ENCODE measurements around the gene MAP3K20.
"Not testable (repeated sequence)": the region's sequence is repeated elsewhere in the genome, so short reads cannot be mapped to it uniquely, and the experiment has no call there.

Gene MAP3K20

GRCh38 chr2:173030561-173031490 is 44.8 kb upstream of the MAP3K20 start:
- no peaks in the 10 kb centered on the region for H3K36me3 ChIP-seq
- DNase-seq: no peak
- H3K27ac ChIP-seq: no peak overlapping the region
- no peaks in the 10 kb centered on the region for H3K9me3 ChIP-seq (ENCODE audit: severe bottlenecking)
- no peaks in the 10 kb centered on the region for H3K27me3 ChIP-seq (ENCODE audit: insufficient read depth, low read depth, severe bottlenecking)
- H3K4me3 ChIP-seq (ENCODE audit: low read depth, low read length): no peak overlapping the region
- TF ChIP-seq CTCF (IDR thresholded peaks at IDR 0.05; ENCODE audit: low read depth, low read length): no peak

GRCh38 chr2:173032032-173032431 is 43.6 kb upstream of the MAP3K20 start:
- Histone ChIP-seq H3K27me3 (ENCODE audit: insufficient read depth, low read depth, severe bottlenecking) (no peaks in the 10 kb centered on the region), H3K9me3 (ENCODE audit: severe bottlenecking) (no peaks in the 10 kb centered on the region), H3K27ac (no peak overlapping the region), H3K4me3 (ENCODE audit: low read depth, low read length) (no peak overlapping the region), H3K36me3 (no peaks in the 10 kb centered on the region)
- no peak for DNase-seq
- no peak for TF ChIP-seq CTCF (IDR thresholded peaks at IDR 0.05; ENCODE audit: low read depth, low read length)

DNA sequence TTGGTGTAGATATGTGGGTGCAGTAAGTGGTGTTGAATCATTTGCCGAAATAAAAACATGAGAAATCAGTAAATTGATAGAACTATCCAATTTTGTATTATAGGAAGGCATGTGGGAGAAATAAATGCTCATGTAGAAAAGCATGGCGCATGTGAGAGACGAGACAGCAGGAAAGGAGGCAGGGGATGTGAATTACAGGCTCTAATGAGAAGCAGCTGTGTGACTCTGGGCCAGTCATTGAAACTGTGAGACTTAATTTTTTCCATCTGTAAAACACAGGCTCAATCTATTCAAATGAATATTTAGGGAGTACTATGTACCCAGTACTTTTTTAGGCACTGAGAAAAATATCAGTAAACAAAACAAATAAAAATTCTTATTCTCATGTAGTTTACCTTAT is 42.6 kb upstream of the MAP3K20 start:
- TF ChIP-seq CTCF (IDR thresholded peaks at IDR 0.05; ENCODE audit: low read depth, low read length): no peak
- Histone ChIP-seq H3K36me3 (no peaks in the 10 kb centered on the region), H3K4me3 (ENCODE audit: low read depth, low read length) (no peak overlapping the region), H3K9me3 (ENCODE audit: severe bottlenecking) (no peaks in the 10 kb centered on the region), H3K27ac (no peak overlapping the region), H3K27me3 (ENCODE audit: insufficient read depth, low read depth, severe bottlenecking) (no peaks in the 10 kb centered on the region)
- no peak for DNase-seq

GRCh38 chr2:173034143-173034542 is 41.5 kb upstream of the MAP3K20 start:
- H3K4me3 ChIP-seq (ENCODE audit: low read depth, low read length): no peak overlapping the region
- H3K27me3 ChIP-seq (ENCODE audit: insufficient read depth, low read depth, severe bottlenecking): no peaks in the 10 kb centered on the region

GRCh38 chr2:173037245-173038120 is 38.2 kb upstream of the MAP3K20 start:
- H3K4me3 ChIP-seq (ENCODE audit: low read depth, low read length): no peak overlapping the region
- DNase-seq: peak; percentile 78
- H3K27me3 ChIP-seq (ENCODE audit: insufficient read depth, low read depth, severe bottlenecking): no peaks in the 10 kb centered on the region
- TF ChIP-seq CTCF (IDR thresholded peaks at IDR 0.05; ENCODE audit: low read depth, low read length): no peak
- no peaks in the 10 kb centered on the region for H3K9me3 ChIP-seq (ENCODE audit: severe bottlenecking)
- H3K36me3 ChIP-seq: no peaks in the 10 kb centered on the region
- H3K27ac ChIP-seq: peak overlapping the region; percentile 43

More at GRCh38 chr2:173034143-173034542, 41.5 kb upstream of the MAP3K20 start:
- no peak for TF ChIP-seq CTCF (IDR thresholded peaks at IDR 0.05; ENCODE audit: low read depth, low read length)
- Histone ChIP-seq H3K9me3 (ENCODE audit: severe bottlenecking) (no peaks in the 10 kb centered on the region), H3K36me3 (no peaks in the 10 kb centered on the region), H3K27ac (no peak overlapping the region)
- no peak for DNase-seq

- not testable (repeated sequence) for H3K36me3 ChIP-seq; DNase-seq; H3K4me3 ChIP-seq (ENCODE audit: low read depth, low read length); H3K27me3 ChIP-seq (ENCODE audit: insufficient read depth, low read depth, severe bottlenecking); H3K9me3 ChIP-seq (ENCODE audit: severe bottlenecking)
- peak overlapping the region; percentile 43 for H3K27ac ChIP-seq
Measured at GRCh38 chr2:173038257-173038656, 37.4 kb upstream of the MAP3K20 start.

Data from WERI-Rb-1 (cell line).